BJ (cell line): ENCODE data around the gene HTRA2. TPM values are rescaled to one million over a fixed set of nuclear protein-coding genes. Genes with fewer than 3 reads are reported as not detected.
A peak's percentile ranks its signal among the peaks of the same experiment; 100 is the strongest.

Experiments used
- CTCF ChIA-PET: fragments of 350-600 bp; formaldehyde crosslinking; extraction: SDS; loops from one replicate; lab custom pipeline; 2021; ENCODE audit warnings: antibody characterized with exemption, inconsistent platforms; lab: Yijun Ruan, JAX
- POLR2A ChIA-PET: fragments of 300-600 bp; sonication (Branson Sonifier 250); formaldehyde crosslinking; extraction: SDS; loops from one replicate; lab custom pipeline; 2021; ENCODE audit warnings: antibody characterized with exemption; lab: Charles Lee
- DNase-seq: peaks from one replicate; pipeline ENCODE4 v3.0.0-alpha.2; 2011; ENCODE audit warnings: low read depth
- H3K27me3 ChIP-seq: 2 replicates; pipeline ENCODE4 v1.6.0; 2011; ENCODE audit warnings: low read length; ENCODE audit not compliant: control insufficient read depth, insufficient read depth
- H3K36me3 ChIP-seq: 2 replicates; pipeline ENCODE4 v1.5.1; 2011; ENCODE audit warnings: low read length; ENCODE audit not compliant: control insufficient read depth, insufficient read depth
- H3K4me3 ChIP-seq: 2 replicates; pipeline ENCODE4 v1.5.1; 2011; ENCODE audit warnings: low read depth, mild to moderate bottlenecking, control low read depth, low read length
- polyA plus RNA-seq: library from polyadenylated mRNA; depleted of rRNA; stranded (reverse); fragments of >200 nt; gene quantifications from 2 replicates; pipeline ENCODE4 v1.2.3, GENCODE V29; 2011
- TF ChIP-seq, protein P1 (sequence below): IDR thresholded peaks from 2 replicates; pipeline ENCODE4 v1.5.1; 2011; ENCODE audit warnings: low read depth, mild to moderate bottlenecking, control low read depth, inconsistent platforms, low read length, moderate library complexity; ENCODE audit not compliant: insufficient read depth

Gene HTRA2
- polyA plus RNA-seq, 1 experiment = 36.1 TPM

DNA sequence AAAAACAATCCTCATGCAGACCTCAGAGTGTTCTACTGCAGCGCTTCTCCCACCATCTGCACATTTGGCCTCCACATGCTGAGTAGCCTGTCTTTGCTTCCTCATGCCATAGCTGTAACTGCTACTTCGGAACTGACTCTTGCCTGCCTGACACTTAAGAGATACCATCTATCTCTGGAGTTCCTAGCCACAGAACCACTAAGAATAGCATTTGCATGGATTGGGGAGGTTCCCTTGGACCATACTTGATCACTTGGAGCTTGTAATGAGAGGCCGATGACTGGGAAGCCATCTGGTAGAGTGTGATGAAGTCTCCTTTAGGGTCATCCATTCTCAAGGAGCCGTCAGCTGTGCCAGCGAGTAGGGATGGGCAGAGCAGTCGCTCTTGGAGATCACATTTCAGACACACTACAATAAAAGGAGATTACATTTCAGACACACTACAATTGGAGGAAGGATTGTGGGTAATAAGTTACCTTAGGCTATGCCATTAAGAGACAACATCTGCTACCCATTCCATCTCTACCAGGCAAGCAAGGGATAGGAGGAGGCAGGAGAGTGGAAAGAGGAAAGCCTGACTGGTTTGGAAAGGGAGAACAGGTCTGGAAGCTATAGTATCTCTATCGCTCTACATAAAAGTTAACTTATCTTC, 46.6 kb downstream of the HTRA2 start:
- no peaks in the 10 kb centered on the region for H3K36me3 ChIP-seq
- TF ChIP-seq, protein P1, sequence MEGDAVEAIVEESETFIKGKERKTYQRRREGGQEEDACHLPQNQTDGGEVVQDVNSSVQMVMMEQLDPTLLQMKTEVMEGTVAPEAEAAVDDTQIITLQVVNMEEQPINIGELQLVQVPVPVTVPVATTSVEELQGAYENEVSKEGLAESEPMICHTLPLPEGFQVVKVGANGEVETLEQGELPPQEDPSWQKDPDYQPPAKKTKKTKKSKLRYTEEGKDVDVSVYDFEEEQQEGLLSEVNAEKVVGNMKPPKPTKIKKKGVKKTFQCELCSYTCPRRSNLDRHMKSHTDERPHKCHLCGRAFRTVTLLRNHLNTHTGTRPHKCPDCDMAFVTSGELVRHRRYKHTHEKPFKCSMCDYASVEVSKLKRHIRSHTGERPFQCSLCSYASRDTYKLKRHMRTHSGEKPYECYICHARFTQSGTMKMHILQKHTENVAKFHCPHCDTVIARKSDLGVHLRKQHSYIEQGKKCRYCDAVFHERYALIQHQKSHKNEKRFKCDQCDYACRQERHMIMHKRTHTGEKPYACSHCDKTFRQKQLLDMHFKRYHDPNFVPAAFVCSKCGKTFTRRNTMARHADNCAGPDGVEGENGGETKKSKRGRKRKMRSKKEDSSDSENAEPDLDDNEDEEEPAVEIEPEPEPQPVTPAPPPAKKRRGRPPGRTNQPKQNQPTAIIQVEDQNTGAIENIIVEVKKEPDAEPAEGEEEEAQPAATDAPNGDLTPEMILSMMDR = no peak
- POLR2A ChIA-PET = interaction anchor here (1.0 kb wide), 2 partner anchors 9 to 47 kb away, joined by 4 to 9 read pairs; partner anchors contain the start of genes AUP1 and HTRA2
- DNase-seq = peak; percentile 91
- CTCF ChIA-PET = interaction anchor here (0.8 to 5.9 kb wide), 15 partner anchors 8 to 184 kb away, joined by 3 to 49 read pairs (median 3); partner anchors contain the start of genes CCDC142, PCGF1 and TTC31
- no peaks in the 10 kb centered on the region for H3K27me3 ChIP-seq
- H3K4me3 ChIP-seq = no peak overlapping the region

DNA sequence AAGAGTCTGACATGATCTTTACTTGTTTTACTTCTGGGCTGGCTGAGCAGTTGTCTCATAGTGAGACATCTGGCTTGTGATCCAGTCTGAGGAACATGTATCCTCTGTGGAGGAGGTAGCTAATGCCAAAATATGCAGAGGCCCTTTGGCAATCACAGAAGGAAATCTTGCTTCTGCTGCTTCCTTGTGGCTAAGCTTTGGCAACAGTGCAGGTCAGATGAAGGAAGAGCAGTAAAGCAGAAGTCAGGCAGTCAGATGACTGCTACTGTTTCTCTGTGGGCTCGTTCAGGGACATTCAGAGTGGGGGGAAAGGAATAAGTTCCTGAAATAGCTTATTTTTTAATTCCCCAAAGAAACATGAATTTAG, 47.1 kb downstream of the HTRA2 start:
- ChIA-PET CTCF (interaction anchor here (0.7 to 5.9 kb wide), 12 partner anchors 8 to 185 kb away, joined by 3 to 49 read pairs (median 4); partner anchors contain the start of genes CCDC142 and TTC31), POLR2A (interaction anchor here (0.9 to 1.0 kb wide), 2 partner anchors 10 to 47 kb away, joined by 4 to 6 read pairs; partner anchors contain the start of genes AUP1 and HTRA2)
- peak; percentile 83 for DNase-seq

DNA sequence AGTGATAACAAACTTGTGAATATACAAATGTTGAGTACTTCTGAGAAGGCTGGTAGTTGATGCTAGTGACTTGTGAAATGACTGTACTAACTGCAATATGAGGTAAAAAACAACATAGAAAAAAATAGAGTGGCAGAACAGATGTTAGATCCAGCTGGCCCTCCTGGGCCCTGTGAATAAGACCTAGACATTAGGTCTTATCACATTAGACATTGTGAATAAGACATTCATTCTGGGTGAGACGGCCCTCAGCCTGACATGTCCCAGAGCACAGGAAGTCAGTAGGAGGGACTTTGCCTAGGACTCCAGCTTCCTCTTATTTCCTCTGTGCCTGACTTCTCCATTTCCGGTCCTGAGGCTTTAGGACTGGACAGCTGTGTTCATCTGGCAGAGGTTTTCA, 47.7 kb downstream of the HTRA2 start:
- POLR2A ChIA-PET = interaction anchor here (0.9 kb wide), 1 partner anchor 11 kb away, joined by 6 read pairs; no protein-coding TSS in a partner anchor

More for the DNA sequence above, 47.1 kb downstream of the HTRA2 start:
- H3K4me3 ChIP-seq = no peak overlapping the region
- TF ChIP-seq, protein P1 = peak; percentile 40
- no peaks in the 10 kb centered on the region for H3K36me3 ChIP-seq
- H3K27me3 ChIP-seq = no peaks in the 10 kb centered on the region

DNA sequence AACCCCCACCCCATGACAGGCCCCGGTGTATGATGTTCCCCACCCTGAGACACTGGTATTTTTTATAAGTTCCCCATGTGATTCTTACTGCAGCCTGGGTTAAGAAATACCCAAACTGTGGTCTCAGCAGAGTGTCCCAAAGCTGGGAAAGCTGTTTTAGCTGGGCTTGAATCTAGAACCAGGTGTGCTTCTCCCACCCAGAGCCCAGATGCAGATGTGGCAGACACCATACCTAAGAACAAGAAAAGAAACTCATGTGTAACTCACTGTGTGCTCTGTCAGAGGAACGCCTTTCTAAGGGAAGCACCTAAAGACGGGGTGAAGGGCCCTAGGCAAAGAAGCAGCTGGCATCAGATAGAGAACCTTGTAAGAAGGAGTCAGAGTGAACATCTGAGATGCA, 48.7 kb downstream of the HTRA2 start:
- TF ChIP-seq, protein P1 = no peak

More for the DNA sequence above, 47.7 kb downstream of the HTRA2 start:
- TF ChIP-seq, protein P1 = no peak
- Histone ChIP-seq H3K36me3 (no peaks in the 10 kb centered on the region), H3K4me3 (no peak overlapping the region), H3K27me3 (no peaks in the 10 kb centered on the region)
- DNase-seq = no peak
- CTCF ChIA-PET = interaction anchor here (0.7 to 5.9 kb wide), 9 partner anchors 8 to 186 kb away, joined by 3 to 49 read pairs (median 4); partner anchors contain the start of genes CCDC142 and TTC31

DNA sequence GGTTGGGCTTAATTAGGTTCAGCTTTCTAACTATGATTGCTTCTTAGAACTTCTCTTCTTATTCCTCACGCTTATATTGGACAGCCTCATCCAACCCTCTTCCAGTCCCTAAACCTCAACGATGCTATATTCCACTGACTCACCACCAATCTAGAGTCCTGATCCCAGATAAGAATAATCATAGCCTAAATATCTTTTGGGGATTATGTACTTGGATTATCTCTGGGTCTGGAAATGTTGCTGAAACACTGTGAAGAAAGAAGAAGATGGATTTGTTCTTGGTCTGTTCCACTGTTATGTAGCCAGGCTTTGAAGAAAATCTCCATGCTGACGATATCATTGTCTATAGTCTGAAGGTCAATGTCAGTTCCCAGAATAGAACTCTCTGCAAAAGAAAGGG, 51.7 kb downstream of the HTRA2 start:
- DNase-seq = no peak
- Histone ChIP-seq H3K27me3 (no peaks in the 10 kb centered on the region), H3K36me3 (no peaks in the 10 kb centered on the region), H3K4me3 (no peak overlapping the region)
- TF ChIP-seq, protein P1 = no peak
- CTCF ChIA-PET = interaction anchor here (0.6 to 10.9 kb wide), 3 partner anchors 10 to 380 kb away, joined by 3 to 149 read pairs (median 4); partner anchors contain the start of genes CCDC142 and TTC31
- POLR2A ChIA-PET = no interaction called here

More for the DNA sequence above, 48.7 kb downstream of the HTRA2 start:
- ChIA-PET POLR2A (no interaction called here), CTCF (interaction anchor here (1.1 to 5.9 kb wide), 3 partner anchors 10 to 97 kb away, joined by 3 to 49 read pairs (median 20); partner anchors contain the start of genes CCDC142 and TTC31)
- Histone ChIP-seq H3K27me3 (no peaks in the 10 kb centered on the region), H3K4me3 (no peak overlapping the region), H3K36me3 (no peaks in the 10 kb centered on the region)
- no peak for DNase-seq
